Mesenchymal stem cell (in vitro differentiated cells and primary cell): ENCODE data around the gene LEMD1.

Experiments used
- DNase-seq: peaks from one replicate; pipeline ENCODE4 v3.0.0-alpha.2; 2013
- H2AFZ ChIP-seq: one replicate; pipeline ENCODE4 v1.6.1; 2013; ENCODE audit warnings: low read depth, mild to moderate bottlenecking, control low read depth, inconsistent platforms, low read length, moderate library complexity
- H2AK5ac ChIP-seq: 2 replicates; pipeline ENCODE4 v1.6.1; 2013; ENCODE audit warnings: low read length, moderate library complexity, mild to moderate bottlenecking, inconsistent platforms; ENCODE audit not compliant: severe bottlenecking
- H2BK120ac ChIP-seq: one replicate; pipeline ENCODE4 v1.6.1; 2013; ENCODE audit warnings: low read depth, mild to moderate bottlenecking, inconsistent platforms, low read length, moderate library complexity
- H2BK12ac ChIP-seq, 2 experiments: one replicate each; pipeline ENCODE4 v1.6.1; 2013; ENCODE audit warnings: inconsistent platforms in 2 of 2, low read length in 2 of 2, mild to moderate bottlenecking in 2 of 2, moderate library complexity in 2 of 2, control low read depth in 1 of 2
- H2BK15ac ChIP-seq: one replicate; pipeline ENCODE4 v1.6.1; 2013; ENCODE audit warnings: mild to moderate bottlenecking, low read depth, inconsistent platforms; ENCODE audit not compliant: poor library complexity, severe bottlenecking
- H2BK5ac ChIP-seq: 2 replicates; pipeline ENCODE4 v1.6.1; 2013; ENCODE audit warnings: low read depth, mild to moderate bottlenecking, low read length, control low read depth, inconsistent platforms; ENCODE audit not compliant: poor library complexity, severe bottlenecking
- H3K14ac ChIP-seq, 2 experiments: one replicate each; pipeline ENCODE4 v1.6.1; 2013; ENCODE audit warnings: inconsistent platforms in 2 of 2, low read length in 2 of 2, control low read depth in 1 of 2, mild to moderate bottlenecking in 1 of 2, moderate library complexity in 1 of 2
- H3K18ac ChIP-seq, 2 experiments: one replicate each; pipeline ENCODE4 v1.6.1; 2013; ENCODE audit warnings: inconsistent platforms in 2 of 2, low read length in 2 of 2, control low read depth in 1 of 2, low read depth in 1 of 2, mild to moderate bottlenecking in 1 of 2
- H3K23ac ChIP-seq, 2 experiments: one replicate each; pipeline ENCODE4 v1.6.1; 2013; ENCODE audit warnings: inconsistent platforms in 2 of 2, low read length in 2 of 2, mild to moderate bottlenecking in 2 of 2, moderate library complexity in 2 of 2, control low read depth in 1 of 2
- H3K27ac ChIP-seq: 2 replicates; pipeline ENCODE4 v1.5.1; 2013; ENCODE audit warnings: mild to moderate bottlenecking, moderate library complexity, low read length, control low read depth, inconsistent platforms; ENCODE audit not compliant: poor library complexity, severe bottlenecking
- H3K27me3 ChIP-seq, 2 experiments: 2 replicates each; pipeline versions ENCODE4 v1.6.1 to v1.7.0; 2013; ENCODE audit warnings: low read length in 2 of 2, mild to moderate bottlenecking in 2 of 2, moderate library complexity in 2 of 2, control low read depth in 1 of 2, inconsistent platforms in 1 of 2; ENCODE audit not compliant: control insufficient read depth in 1 of 2, insufficient read depth in 1 of 2
- H3K36me3 ChIP-seq, 2 experiments: 2 replicates each; pipeline versions ENCODE4 v1.6.1 to v1.7.0; 2013; ENCODE audit warnings: low read length in 2 of 2, control low read depth in 1 of 2, inconsistent platforms in 1 of 2, low read depth in 1 of 2, mild to moderate bottlenecking in 1 of 2; ENCODE audit not compliant: insufficient read depth in 2 of 2, control insufficient read depth in 1 of 2
- H3K4ac ChIP-seq, 2 experiments: one replicate each; pipeline ENCODE4 v1.6.1; 2013; ENCODE audit warnings: inconsistent platforms in 2 of 2, low read length in 2 of 2, mild to moderate bottlenecking in 2 of 2, moderate library complexity in 2 of 2, control low read depth in 1 of 2, low read depth in 1 of 2
- H3K4me1 ChIP-seq: 2 replicates; pipeline ENCODE4 v1.6.1; 2013; ENCODE audit warnings: low read depth, low read length, control low read depth; ENCODE audit not compliant: control insufficient read depth, insufficient read depth
- H3K4me2 ChIP-seq: 2 replicates; pipeline ENCODE4 v1.6.1; 2013; ENCODE audit warnings: low read length, mild to moderate bottlenecking, inconsistent platforms; ENCODE audit not compliant: poor library complexity, severe bottlenecking
- H3K4me3 ChIP-seq, 2 experiments: 2 replicates each; pipeline versions ENCODE4 v1.5.1 to v1.7.0; 2013; ENCODE audit warnings: low read length in 2 of 2, mild to moderate bottlenecking in 2 of 2, control low read depth in 1 of 2, low read depth in 1 of 2; ENCODE audit not compliant: insufficient read depth in 1 of 2
- H3K79me1 ChIP-seq: replicated peaks from 2 replicates; pipeline ENCODE4 v1.6.1; 2013; ENCODE audit warnings: mild to moderate bottlenecking, control low read depth, low read length, inconsistent platforms; ENCODE audit not compliant: poor library complexity, severe bottlenecking
- H3K9ac ChIP-seq: 2 replicates; pipeline ENCODE4 v1.7.0; 2013; ENCODE audit warnings: mild to moderate bottlenecking, low read length, moderate library complexity
- H3K9me3 ChIP-seq: 2 replicates; pipeline ENCODE4 v1.7.0; 2013; ENCODE audit warnings: mild to moderate bottlenecking, low read length; ENCODE audit not compliant: control insufficient read depth
- H4K8ac ChIP-seq: one replicate; pipeline ENCODE4 v1.6.1; 2013; ENCODE audit warnings: inconsistent platforms, mild to moderate bottlenecking, low read length, moderate library complexity
- H4K91ac ChIP-seq: one replicate; pipeline ENCODE4 v1.6.1; 2013; ENCODE audit warnings: mild to moderate bottlenecking, low read length, inconsistent platforms
- whole genome bisulfite sequencing: methylation state at CpG from one replicate; pipeline ENCODE4 v1.1.7; 2013; ENCODE audit warnings: mixed read lengths; 5-methylcytosine and 5-hydroxymethylcytosine counted together

LEMD1 gene

GRCh38 chr1:205374210-205375078 lies 47.4 kb downstream of the LEMD1 start:
- Histone ChIP-seq H3K9me3 (peaks cover 4% of the 10 kb centered on the region), H3K14ac (no peak overlapping the region)

GRCh38 chr1:205373798-205374175 lies 48.1 kb downstream of the LEMD1 start:
- Histone ChIP-seq H2BK120ac (no peak overlapping the region), H2AFZ (no peak overlapping the region), H3K79me1 (no peaks in the 10 kb centered on the region), H3K18ac (no peak overlapping the region), H2BK12ac (no peak overlapping the region), H4K91ac (no peak overlapping the region), H3K4ac (no peak overlapping the region), H2BK15ac (no peak overlapping the region), H3K9ac (no peak overlapping the region), H3K4me2 (no peak overlapping the region), H3K9me3 (peaks cover 4% of the 10 kb centered on the region), H3K14ac (no peak overlapping the region), H3K4me1 (peaks cover 4% of the 10 kb centered on the region), H2BK5ac (no peak overlapping the region), H3K27ac (no peak overlapping the region), H3K36me3 (no peaks in the 10 kb centered on the region), H2AK5ac (no peak overlapping the region), H3K27me3 (peaks cover 20 to 66% of the 10 kb centered on the region in 2 experiments), H3K23ac (no peak overlapping the region), H3K4me3 (peak overlapping the region in 1 of 2 experiments; percentile 13), H4K8ac (no peak overlapping the region)
- DNase-seq, result no peak
- 90% methylated on average over 1 of the region's 2 CpGs for WGBS

More at GRCh38 chr1:205374210-205375078, 47.4 kb downstream of the LEMD1 start:
- Histone ChIP-seq H3K27me3 (peaks cover 26 to 63% of the 10 kb centered on the region in 2 experiments), H3K18ac (no peak overlapping the region), H2AFZ (peak overlapping the region; percentile 51), H3K36me3 (no peaks in the 10 kb centered on the region), H3K9ac (peak overlapping the region; percentile 12), H4K8ac (no peak overlapping the region), H2AK5ac (no peak overlapping the region), H4K91ac (no peak overlapping the region), H2BK5ac (no peak overlapping the region), H2BK120ac (no peak overlapping the region), H3K4me1 (peaks cover 4% of the 10 kb centered on the region), H3K4me3 (peak overlapping the region in 1 of 2 experiments; percentile 13), H3K79me1 (no peaks in the 10 kb centered on the region), H3K27ac (no peak overlapping the region), H2BK15ac (no peak overlapping the region), H3K4me2 (no peak overlapping the region), H3K4ac (no peak overlapping the region), H3K23ac (no peak overlapping the region), H2BK12ac (no peak overlapping the region)
- peak; percentile 67 for DNase-seq
- WGBS, result 30% methylated on average over 10 of the region's 10 CpGs

GRCh38 chr1:205373022-205373797 lies 48.6 kb downstream of the LEMD1 start:
- H3K27me3 ChIP-seq, result peaks cover 14 to 65% of the 10 kb centered on the region in 2 experiments
- peaks cover 4% of the 10 kb centered on the region for H3K9me3 ChIP-seq
- no peaks in the 10 kb centered on the region for H3K36me3 ChIP-seq
- H2AK5ac ChIP-seq, result no peak overlapping the region
- H3K79me1 ChIP-seq, result no peaks in the 10 kb centered on the region
- H4K8ac ChIP-seq, result no peak overlapping the region
- no peak overlapping the region for H3K14ac ChIP-seq
- H2BK15ac ChIP-seq, result no peak overlapping the region
- no peak overlapping the region for H2BK5ac ChIP-seq
- H3K4me2 ChIP-seq, result no peak overlapping the region
- H3K27ac ChIP-seq, result no peak overlapping the region
- H3K9ac ChIP-seq, result no peak overlapping the region
- H3K18ac ChIP-seq, result no peak overlapping the region
- H3K4me3 ChIP-seq, result no peak overlapping the region
- H2BK12ac ChIP-seq, result no peak overlapping the region
- peaks cover 4% of the 10 kb centered on the region for H3K4me1 ChIP-seq
- H2BK120ac ChIP-seq, result peak overlapping the region; percentile 34
- 61% methylated on average over 7 of the region's 9 CpGs for WGBS
- H3K23ac ChIP-seq, result no peak overlapping the region
- H4K91ac ChIP-seq, result no peak overlapping the region
- H3K4ac ChIP-seq, result no peak overlapping the region
- H2AFZ ChIP-seq, result no peak overlapping the region
- DNase-seq, result no peak
